Measurements from ENCODE around the gene FOS. TPM values are rescaled to one million over a fixed set of nuclear protein-coding genes. Genes with fewer than 3 reads are reported as not detected.

The FOS gene
- total RNA-seq, 1 donor from 2014 or later, result 32.9 TPM

- no peak for TF ChIP-seq EZH2 (IDR thresholded peaks at IDR 0.05)
- TF ChIP-seq CTCF (IDR thresholded peaks at IDR 0.05), result no peak
- no peak for TF ChIP-seq EZH2phosphoT487 (IDR thresholded peaks at IDR 0.05)
- H2AFZ ChIP-seq (replicated peaks), result no peak overlapping the region
- H3K27ac Mint-ChIP-seq, result no peak overlapping the region
- peaks cover 19% of the 10 kb centered on the region for H3K4me1 Mint-ChIP-seq
- no peaks in the 10 kb centered on the region for H3K27me3 ChIP-seq
- H3K9me3 ChIP-seq (ENCODE audit: low read depth), result no peaks in the 10 kb centered on the region
- H3K9ac ChIP-seq, result no peak overlapping the region
- H3K36me3 ChIP-seq, result no peaks in the 10 kb centered on the region
- no peak overlapping the region for H3K4me2 ChIP-seq
- no peak for DNase-seq (ENCODE audit: low spot score)
- no peaks in the 10 kb centered on the region for H4K20me1 ChIP-seq (ENCODE audit: low read depth)
- H3K36me3 Mint-ChIP-seq, result no peaks in the 10 kb centered on the region
- no peaks in the 10 kb centered on the region for H3K79me2 ChIP-seq (ENCODE audit: low read depth)
- H3K4me3 ChIP-seq, result no peak overlapping the region
- H3F3A ChIP-seq (ENCODE audit: low read depth), result no peaks in the 10 kb centered on the region
- H3K27me3 Mint-ChIP-seq (ENCODE audit: insufficient read depth, low read depth), result peaks cover 8% of the 10 kb centered on the region
- peaks cover 3% of the 10 kb centered on the region for H3K4me1 ChIP-seq
- H3K4me3 Mint-ChIP-seq, result no peak overlapping the region
- H3K27ac ChIP-seq, result no peak overlapping the region
- H3K9me3 Mint-ChIP-seq, result peaks cover 2% of the 10 kb centered on the region
Measured at GRCh38 chr14:75231320-75231719, 47.3 kb upstream of the FOS start.

- Histone ChIP-seq H3K4me3 (no peak overlapping the region), H2AFZ (replicated peaks) (no peak overlapping the region), H3F3A (ENCODE audit: low read depth) (no peaks in the 10 kb centered on the region), H3K79me2 (ENCODE audit: low read depth) (no peaks in the 10 kb centered on the region), H3K4me2 (no peak overlapping the region), H3K27me3 (no peaks in the 10 kb centered on the region), H3K4me1 (peaks cover 7% of the 10 kb centered on the region), H3K27ac (no peak overlapping the region), H4K20me1 (ENCODE audit: low read depth) (no peaks in the 10 kb centered on the region), H3K9ac (no peak overlapping the region), H3K36me3 (no peaks in the 10 kb centered on the region), H3K9me3 (ENCODE audit: low read depth) (no peaks in the 10 kb centered on the region)
- peaks cover 12% of the 10 kb centered on the region for H3K27me3 Mint-ChIP-seq (ENCODE audit: insufficient read depth, low read depth)
- no peak overlapping the region for H3K27ac Mint-ChIP-seq
- TF ChIP-seq EZH2 (IDR thresholded peaks at IDR 0.05), result no peak
- TF ChIP-seq CTCF (IDR thresholded peaks at IDR 0.05), result no peak
- TF ChIP-seq EZH2phosphoT487 (IDR thresholded peaks at IDR 0.05), result no peak
- H3K9me3 Mint-ChIP-seq, result peaks cover 2% of the 10 kb centered on the region
- H3K4me3 Mint-ChIP-seq, result no peak overlapping the region
- H3K4me1 Mint-ChIP-seq, result peaks cover 27% of the 10 kb centered on the region
- DNase-seq (ENCODE audit: low spot score), result no peak
- H3K36me3 Mint-ChIP-seq, result no peaks in the 10 kb centered on the region
Measured at GRCh38 chr14:75232191-75232590, 46.4 kb upstream of the FOS start.

GRCh38 chr14:75232597-75232996, 46.0 kb upstream of the FOS start:
- no peak overlapping the region for H3K27ac Mint-ChIP-seq
- H3K36me3 Mint-ChIP-seq, result no peaks in the 10 kb centered on the region
- TF ChIP-seq CTCF (IDR thresholded peaks at IDR 0.05) (no peak), EZH2 (IDR thresholded peaks at IDR 0.05) (no peak), EZH2phosphoT487 (IDR thresholded peaks at IDR 0.05) (no peak)
- no peaks in the 10 kb centered on the region for H3K27me3 ChIP-seq
- H3K4me3 Mint-ChIP-seq, result no peak overlapping the region
- H3K4me2 ChIP-seq, result no peak overlapping the region
- no peaks in the 10 kb centered on the region for H3K36me3 ChIP-seq
- H3K27me3 Mint-ChIP-seq (ENCODE audit: insufficient read depth, low read depth), result peaks cover 12% of the 10 kb centered on the region
- H2AFZ ChIP-seq (replicated peaks), result no peak overlapping the region
- H3K9ac ChIP-seq, result no peak overlapping the region
- H3K9me3 Mint-ChIP-seq, result peaks cover 2% of the 10 kb centered on the region
- peaks cover 11% of the 10 kb centered on the region for H3K4me1 ChIP-seq
- H3K4me3 ChIP-seq, result no peak overlapping the region
- no peaks in the 10 kb centered on the region for H3K79me2 ChIP-seq (ENCODE audit: low read depth)
- no peak overlapping the region for H3K27ac ChIP-seq
- no peaks in the 10 kb centered on the region for H3K9me3 ChIP-seq (ENCODE audit: low read depth)
- DNase-seq (ENCODE audit: low spot score), result no peak
- H4K20me1 ChIP-seq (ENCODE audit: low read depth), result no peaks in the 10 kb centered on the region
- H3K4me1 Mint-ChIP-seq, result peaks cover 31% of the 10 kb centered on the region
- no peaks in the 10 kb centered on the region for H3F3A ChIP-seq (ENCODE audit: low read depth)

Data from neural progenitor cell (in vitro differentiated cells).